ENCODE results near the gene HOXB13.

Gene HOXB13

GRCh38 chr17:48704361-48705248, 23.9 kb downstream of the HOXB13 start:
- no peak overlapping the region for H3K27ac Mint-ChIP-seq
- H3K4me3 Mint-ChIP-seq: no peak overlapping the region
- H3K4me1 Mint-ChIP-seq: no peaks in the 10 kb centered on the region
- ATAC-seq (no peak), DNase-seq (no peak)
- no peaks in the 10 kb centered on the region for H3K9me3 Mint-ChIP-seq
- H3K27me3 Mint-ChIP-seq: peaks cover 92% of the 10 kb centered on the region

- Mint-ChIP-seq H3K9me3 (no peaks in the 10 kb centered on the region), H3K27ac (no peak overlapping the region), H3K4me3 (no peak overlapping the region), H3K27me3 (peaks cover 86% of the 10 kb centered on the region), H3K4me1 (no peaks in the 10 kb centered on the region)
- ATAC-seq (no peak), DNase-seq (no peak)
Measured at GRCh38 chr17:48701864-48702532, 26.6 kb downstream of the HOXB13 start.

- H3K27me3 Mint-ChIP-seq: peaks cover 55% of the 10 kb centered on the region
- H3K4me1 Mint-ChIP-seq: no peaks in the 10 kb centered on the region
- H3K4me3 Mint-ChIP-seq: no peak overlapping the region
- no peak for DNase-seq
- H3K27ac Mint-ChIP-seq: no peak overlapping the region
- no peak for ATAC-seq
- peaks cover 4 to 10% of the 10 kb centered on the region in 2 donors for H3K9me3 Mint-ChIP-seq
Measured at GRCh38 chr17:48693178-48693577, 35.4 kb downstream of the HOXB13 start.

- no peak overlapping the region for H3K27ac Mint-ChIP-seq
- peaks cover 4 to 10% of the 10 kb centered on the region in 2 donors for H3K9me3 Mint-ChIP-seq
- no peak overlapping the region for H3K4me3 Mint-ChIP-seq
- peaks cover 47% of the 10 kb centered on the region for H3K27me3 Mint-ChIP-seq
- no peaks in the 10 kb centered on the region for H3K4me1 Mint-ChIP-seq
- DNase-seq: no peak
- ATAC-seq: no peak
Measured at GRCh38 chr17:48692049-48692448, 36.5 kb downstream of the HOXB13 start.

- peaks cover 33% of the 10 kb centered on the region for H3K27me3 Mint-ChIP-seq
- no peak for ATAC-seq
- H3K9me3 Mint-ChIP-seq: peaks cover 4 to 10% of the 10 kb centered on the region in 2 donors
- no peak overlapping the region for H3K4me3 Mint-ChIP-seq
- H3K27ac Mint-ChIP-seq: no peak overlapping the region
- no peaks in the 10 kb centered on the region for H3K4me1 Mint-ChIP-seq
- DNase-seq: no peak
Measured at GRCh38 chr17:48690655-48691054, 37.9 kb downstream of the HOXB13 start.

- ATAC-seq (no peak), DNase-seq (no peak)
- H3K4me3 Mint-ChIP-seq: no peak overlapping the region
- peaks cover 40% of the 10 kb centered on the region for H3K27me3 Mint-ChIP-seq
- no peaks in the 10 kb centered on the region for H3K9me3 Mint-ChIP-seq
- no peak overlapping the region for H3K27ac Mint-ChIP-seq
- H3K4me1 Mint-ChIP-seq: peaks cover 5% of the 10 kb centered on the region
Measured at GRCh38 chr17:48681609-48682008, 46.9 kb downstream of the HOXB13 start.

- DNase-seq: no peak
- Mint-ChIP-seq H3K4me1 (peaks cover 5% of the 10 kb centered on the region), H3K27me3 (peaks cover 53% of the 10 kb centered on the region), H3K4me3 (no peak overlapping the region), H3K27ac (no peak overlapping the region), H3K9me3 (no peaks in the 10 kb centered on the region)
- ATAC-seq: no peak
Measured at GRCh38 chr17:48679385-48680096, 49.0 kb downstream of the HOXB13 start.

- Mint-ChIP-seq H3K27me3 (peaks cover 54% of the 10 kb centered on the region), H3K27ac (peak overlapping the region in 1 of 2 donors; percentile 79), H3K4me1 (peaks cover 5% of the 10 kb centered on the region), H3K4me3 (peak overlapping the region in 1 of 2 donors; percentile 36), H3K9me3 (no peaks in the 10 kb centered on the region)
- ATAC-seq (peak; percentile 98), DNase-seq (peak; percentile 77 to 81)
Measured at GRCh38 chr17:48678141-48678971, 50.2 kb downstream of the HOXB13 start.

- Mint-ChIP-seq H3K9me3 (no peaks in the 10 kb centered on the region), H3K4me1 (peaks cover 5% of the 10 kb centered on the region), H3K4me3 (no peak overlapping the region), H3K27ac (peak overlapping the region in 1 of 2 donors; percentile 50), H3K27me3 (peaks cover 56% of the 10 kb centered on the region)
- DNase-seq (no peak), ATAC-seq (no peak)
Measured at GRCh38 chr17:48676963-48677558, 51.5 kb downstream of the HOXB13 start.
